Naive thymus-derived CD4-positive, alpha-beta T cell (primary cell): Measurements from ENCODE around the gene CEP41. TPM values are rescaled to one million over a fixed set of nuclear protein-coding genes. Genes with fewer than 3 reads are reported as not detected.
A peak's percentile ranks its signal among the peaks of the same experiment; 100 is the strongest.

ENCODE experiments used
- ATAC-seq: fragments of 150-1000 bp; cut with Tn5 transposase; 2 replicates; pipeline ENCODE4 v1.10.0; 2021; ENCODE audit warnings: mild to moderate bottlenecking, moderate library complexity
- CTCF ChIA-PET: fragments of 350-600 bp; sonication (Branson Sonifier 250); formaldehyde crosslinking; loops from one replicate; lab custom pipeline; 2021; ENCODE audit warnings: antibody characterized with exemption; lab: Charles Lee
- POLR2A ChIA-PET: fragments of 350-600 bp; sonication (Branson Sonifier 250); formaldehyde crosslinking; loops from one replicate; lab custom pipeline; 2021; ENCODE audit warnings: antibody characterized with exemption, inconsistent platforms; lab: Charles Lee
- DNase-seq, 9 donors: peaks; one replicate each; pipeline versions ENCODE4 v3.0.0 to v3.0.0-alpha.2; 2020 to 2022; ENCODE audit warnings: mixed read lengths in 1 of 9
- H3K27ac ChIP-seq: one replicate; pipeline ENCODE4 v1.7.0; 2013; ENCODE audit warnings: mild to moderate bottlenecking, low read depth, low read length, moderate library complexity
- H3K27me3 ChIP-seq, 2 donors: one replicate each; pipeline ENCODE4 v1.7.0; 2013; ENCODE audit warnings: low read length in 2 of 2, mild to moderate bottlenecking in 2 of 2, moderate library complexity in 2 of 2; ENCODE audit not compliant: control insufficient read depth in 2 of 2, insufficient read depth in 2 of 2
- H3K36me3 ChIP-seq, 3 experiments: 1 replicate in 2 of 3; 2 replicates in 1 of 3; pipeline ENCODE4 v1.7.0; 2013; ENCODE audit warnings: low read length in 3 of 3, mild to moderate bottlenecking in 3 of 3, moderate library complexity in 1 of 3; ENCODE audit not compliant: insufficient read depth in 3 of 3, control insufficient read depth in 2 of 3
- H3K4me1 ChIP-seq, 2 donors: one replicate each; pipeline ENCODE4 v1.7.0; 2013; ENCODE audit warnings: low read length in 2 of 2, mild to moderate bottlenecking in 2 of 2, moderate library complexity in 1 of 2; ENCODE audit not compliant: control insufficient read depth in 2 of 2, insufficient read depth in 2 of 2
- H3K4me3 ChIP-seq: 2 replicates; pipeline ENCODE4 v1.7.0; 2013; ENCODE audit warnings: mild to moderate bottlenecking, low read length
- H3K9me3 ChIP-seq, 3 experiments: 1 replicate in 2 of 3; 2 replicates in 1 of 3; pipeline ENCODE4 v1.7.0; 2013; ENCODE audit warnings: low read length in 3 of 3; ENCODE audit not compliant: control insufficient read depth in 2 of 3
- H3K27ac Mint-ChIP-seq, 9 donors: one replicate each; pipeline ENCODE4 v1.8.0; 2020 to 2022; ENCODE audit warnings: mixed read lengths in 9 of 9, mild to moderate bottlenecking in 8 of 9, moderate library complexity in 5 of 9, inconsistent platforms in 2 of 9
- H3K27me3 Mint-ChIP-seq, 5 donors: one replicate each; pipeline ENCODE4 v1.8.0; 2021 to 2022; ENCODE audit warnings: mixed read lengths in 5 of 5, mild to moderate bottlenecking in 1 of 5
- H3K36me3 Mint-ChIP-seq, 5 donors: one replicate each; pipeline ENCODE4 v1.8.0; 2020 to 2022; ENCODE audit warnings: mixed read lengths in 5 of 5, mild to moderate bottlenecking in 3 of 5, inconsistent platforms in 1 of 5
- H3K4me1 Mint-ChIP-seq, 7 donors: one replicate each; pipeline ENCODE4 v1.8.0; 2020 to 2022; ENCODE audit warnings: mixed read lengths in 7 of 7, mild to moderate bottlenecking in 3 of 7, inconsistent platforms in 1 of 7
- H3K4me3 Mint-ChIP-seq, 10 donors: one replicate each; pipeline ENCODE4 v1.8.0; 2020 to 2022; ENCODE audit warnings: mild to moderate bottlenecking in 10 of 10, mixed read lengths in 10 of 10, moderate library complexity in 6 of 10, inconsistent platforms in 2 of 10
- H3K9me3 Mint-ChIP-seq, 11 donors: one replicate each; pipeline ENCODE4 v1.8.0; 2020 to 2022; ENCODE audit warnings: mixed read lengths in 11 of 11, mild to moderate bottlenecking in 4 of 11, inconsistent platforms in 1 of 11, moderate library complexity in 1 of 11
- intact Hi-C, 2 donors: fragments of 100-400 bp; cut with micrococcal nuclease; formaldehyde crosslinking; loops; one replicate each; pipeline ENCODE4 v1.15.1; 2023
- polyA plus RNA-seq, 2 donors: library from polyadenylated mRNA; unstranded; fragments of 300-500 nt; fragmentation: Illumina TruSeq; gene quantifications; one replicate each; pipeline ENCODE4 v1.2.3, GENCODE V29; 2021
- total RNA-seq, 6 experiments: library from RNA in 5 of 6; stranded (reverse) in 5 of 6; gene quantifications; 1 replicate in 5 of 6; 2 replicates in 1 of 6; pipeline ENCODE4 v1.2.3 and lab custom pipeline; 2021 to 2026

The CEP41 gene, protein sequence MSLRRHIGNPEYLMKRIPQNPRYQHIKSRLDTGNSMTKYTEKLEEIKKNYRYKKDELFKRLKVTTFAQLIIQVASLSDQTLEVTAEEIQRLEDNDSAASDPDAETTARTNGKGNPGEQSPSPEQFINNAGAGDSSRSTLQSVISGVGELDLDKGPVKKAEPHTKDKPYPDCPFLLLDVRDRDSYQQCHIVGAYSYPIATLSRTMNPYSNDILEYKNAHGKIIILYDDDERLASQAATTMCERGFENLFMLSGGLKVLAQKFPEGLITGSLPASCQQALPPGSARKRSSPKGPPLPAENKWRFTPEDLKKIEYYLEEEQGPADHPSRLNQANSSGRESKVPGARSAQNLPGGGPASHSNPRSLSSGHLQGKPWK
- total RNA-seq: 10 to 100 TPM in 3 of 5 experiments, 1 to 10 TPM in 2; 6.9 to 16.0 (median 12.6) TPM
- polyA plus RNA-seq: 10 to 100 TPM; 26.4 to 29.6 TPM
- total RNA-seq (lab: John Stamatoyannopoulos, UW): 12.8 reads per million, percentile 41 among the genes with 10 or more reads in this experiment

DNA sequence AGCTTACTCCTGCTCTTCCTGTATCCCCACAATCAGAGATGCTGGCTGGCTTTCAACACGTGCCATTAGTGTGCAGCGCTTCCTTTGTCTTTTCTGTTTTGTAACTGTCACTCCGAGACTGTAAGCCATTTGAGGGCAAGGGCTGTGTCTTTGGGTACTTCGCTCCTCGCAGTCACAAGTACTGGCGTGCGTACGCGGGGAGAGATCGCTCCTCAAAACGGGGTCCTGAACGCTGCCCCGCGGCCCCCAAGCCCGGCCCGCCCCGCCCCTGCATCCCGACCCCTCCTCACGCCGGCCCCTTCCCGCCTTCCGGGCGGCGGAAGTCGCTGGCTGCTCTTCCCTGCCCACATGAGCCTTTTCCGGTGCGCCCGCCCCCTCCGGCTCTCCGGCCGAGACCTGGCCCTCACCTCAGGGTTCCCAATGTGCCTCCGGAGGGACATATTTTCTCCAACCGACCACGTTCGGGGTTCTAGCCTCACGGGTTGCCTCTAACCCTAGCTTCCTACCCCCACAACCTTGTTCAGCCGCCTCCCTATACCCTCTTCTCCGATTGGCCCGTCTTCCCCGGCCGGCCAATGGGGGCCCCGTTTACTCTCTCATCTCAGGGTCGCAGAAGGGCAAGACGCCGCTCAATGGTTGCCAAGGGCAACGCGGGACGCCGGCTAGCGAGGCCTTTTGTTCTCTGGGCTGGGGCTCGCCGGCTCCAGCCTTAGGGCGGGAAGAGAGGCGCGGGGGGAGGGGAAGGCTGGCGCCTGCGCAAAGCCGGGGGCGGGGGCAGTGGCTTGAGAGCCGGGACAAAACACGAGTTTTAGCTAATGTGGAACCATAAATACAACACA lies at the start of gene CEP41:
CEP41 (minus strand) TSS at position 490 of the 839 bp plus-strand sequence; CDS start at position 440, 50 bp downstream.
- H3K4me3 ChIP-seq: peak within 1 kb of the TSS; percentile 87
- no peaks in the 10 kb centered on the region for H3K9me3 ChIP-seq
- Mint-ChIP-seq H3K4me3 (peak within 1 kb of the TSS; percentile 95 to 100 (median 98)), H3K27me3 (peaks cover 0 to 4% (median 0%) of the 10 kb centered on the region in 5 donors), H3K36me3 (peaks cover 0 to 22% (median 4%) of the 10 kb centered on the region in 5 donors), H3K4me1 (peaks cover 26 to 71% (median 59%) of the 10 kb centered on the region in 7 donors), H3K27ac (peak within 1 kb of the TSS; percentile 95 to 99 (median 96)), H3K9me3 (peaks cover 0 to 6% (median 0%) of the 10 kb centered on the region in 11 donors)
- POLR2A ChIA-PET: interaction anchor here (0.5 to 2.1 kb wide), 6 partner anchors 16 to 46 kb away, joined by 3 to 14 read pairs (median 6); no protein-coding TSS in a partner anchor
- no peaks in the 10 kb centered on the region for H3K27me3 ChIP-seq
- ATAC-seq (peak; percentile 98), DNase-seq (peak; percentile 85 to 90 (median 89))
- H3K36me3 ChIP-seq: peaks cover 0 to 3% (median 0%) of the 10 kb centered on the region in 3 experiments
- intact Hi-C loops: loop anchor here (1.0 to 5.0 kb wide), 11 partner anchors 7 to 828 kb away; partner anchors contain the start of genes COPG2 (in 2 of the 2), KLHDC10 (in 2 of the 2), NRF1 (in 1 of the 2) and SSMEM1 (in 1 of the 2)
- H3K4me1 ChIP-seq: peaks cover 4 to 26% of the 10 kb centered on the region in 2 donors
- CTCF ChIA-PET: no interaction called here
- H3K27ac ChIP-seq: peak within 1 kb of the TSS; percentile 76

DNA sequence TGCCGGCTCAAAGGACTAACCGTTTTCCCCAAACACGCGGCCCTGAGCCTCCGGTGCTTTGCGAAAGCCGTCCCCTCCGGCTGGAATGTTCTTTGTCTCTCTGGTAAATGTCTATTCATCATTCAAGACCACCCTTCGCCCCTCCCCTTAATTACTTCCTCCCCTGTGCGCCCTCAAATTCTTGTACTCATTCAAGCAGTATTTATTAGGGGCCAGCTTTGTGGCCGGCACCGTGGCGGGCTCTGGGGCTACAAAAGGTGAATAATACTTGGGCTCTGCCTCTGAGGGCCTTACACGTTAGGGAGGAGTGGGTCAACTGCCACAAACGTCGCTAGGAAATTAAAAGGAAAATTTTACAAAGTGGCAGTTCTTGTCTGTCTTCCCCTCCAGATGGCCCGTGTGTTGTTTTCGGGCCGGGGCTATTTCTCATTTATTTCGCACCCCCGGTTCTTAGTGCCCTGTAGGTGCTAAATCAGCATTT lies 49.5 kb upstream of the CEP41 start:
- H3K4me1 Mint-ChIP-seq: peaks cover 22 to 37% (median 32%) of the 10 kb centered on the region in 7 donors
- ChIA-PET CTCF (no interaction called here), POLR2A (no interaction called here)
- intact Hi-C loops: no loop called here
- H3K27me3 Mint-ChIP-seq: peaks cover 12 to 82% (median 47%) of the 10 kb centered on the region in 5 donors
- Histone ChIP-seq H3K27me3 (peaks cover 0 to 3% of the 10 kb centered on the region in 2 donors), H3K27ac (no peak overlapping the region), H3K4me1 (peaks cover 7 to 10% of the 10 kb centered on the region in 2 donors), H3K36me3 (no peaks in the 10 kb centered on the region), H3K9me3 (no peaks in the 10 kb centered on the region), H3K4me3 (no peak overlapping the region)
- H3K4me3 Mint-ChIP-seq: peak overlapping the region in 7 of 10 donors; percentile 2 to 83 (median 78)
- DNase-seq: no peak
- ATAC-seq: no peak
- peaks cover 0 to 6% (median 2%) of the 10 kb centered on the region in 5 donors for H3K36me3 Mint-ChIP-seq
- peaks cover 0 to 8% (median 0%) of the 10 kb centered on the region in 11 donors for H3K9me3 Mint-ChIP-seq
- H3K27ac Mint-ChIP-seq: no peak overlapping the region

DNA sequence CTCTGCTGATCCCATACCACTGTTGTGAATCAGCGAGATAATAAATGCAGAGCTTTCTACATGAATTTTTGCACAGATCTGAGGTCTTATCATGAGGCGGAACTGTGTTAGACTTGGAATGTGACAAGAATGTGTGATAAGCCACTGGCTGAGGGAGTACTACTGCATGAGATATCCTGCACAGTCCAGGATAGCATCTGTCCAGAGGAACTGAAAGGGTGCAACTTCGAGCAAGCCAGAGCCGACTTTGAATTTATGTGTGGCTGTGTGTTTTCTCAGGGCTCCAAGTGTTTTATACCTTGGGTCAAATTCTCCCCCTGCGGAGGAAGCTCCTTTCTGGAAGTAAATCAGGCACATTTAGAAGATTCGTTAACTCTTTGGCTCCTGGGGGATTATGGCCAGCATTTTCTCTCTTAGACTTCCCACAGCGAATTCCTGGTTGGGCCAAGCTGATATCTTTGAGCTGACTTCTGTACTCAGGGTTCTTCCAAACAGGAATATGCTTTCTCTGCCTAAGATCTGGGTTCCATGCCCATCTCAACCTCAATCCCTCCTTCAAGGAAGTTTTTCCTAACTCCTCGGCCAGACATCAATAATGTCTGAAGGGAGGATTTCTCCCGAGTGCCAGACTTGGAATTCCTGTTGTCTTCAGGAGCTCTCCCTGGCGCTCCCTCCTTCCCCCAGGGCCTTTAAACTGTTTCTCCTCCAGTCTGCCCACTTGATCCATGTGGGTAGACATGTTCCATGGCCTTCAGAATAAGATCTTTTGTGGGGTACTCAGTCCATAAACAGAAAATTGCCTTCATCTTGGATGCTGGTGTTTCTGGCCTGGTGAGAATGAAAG lies 48.5 kb upstream of the CEP41 start:
- DNase-seq: no peak
- Histone ChIP-seq H3K4me1 (peaks cover 7 to 10% of the 10 kb centered on the region in 2 donors), H3K9me3 (no peaks in the 10 kb centered on the region), H3K27me3 (peaks cover 0 to 3% of the 10 kb centered on the region in 2 donors), H3K36me3 (no peaks in the 10 kb centered on the region), H3K4me3 (no peak overlapping the region), H3K27ac (no peak overlapping the region)
- peaks cover 0 to 8% (median 0%) of the 10 kb centered on the region in 11 donors for H3K9me3 Mint-ChIP-seq
- H3K27ac Mint-ChIP-seq: no peak overlapping the region
- peaks cover 0 to 6% (median 2%) of the 10 kb centered on the region in 5 donors for H3K36me3 Mint-ChIP-seq
- ChIA-PET CTCF (interaction anchor here (0.6 kb wide), 1 partner anchor 61 kb away, joined by 3 read pairs; no protein-coding TSS in a partner anchor), POLR2A (no interaction called here)
- H3K4me3 Mint-ChIP-seq: peak overlapping the region in 1 of 10 donors; percentile 3
- peaks cover 27 to 44% (median 36%) of the 10 kb centered on the region in 7 donors for H3K4me1 Mint-ChIP-seq
- ATAC-seq: no peak
- peaks cover 12 to 82% (median 45%) of the 10 kb centered on the region in 5 donors for H3K27me3 Mint-ChIP-seq
- intact Hi-C loops: loop anchor here (5.0 to 10.0 kb wide), 6 partner anchors 47 to 417 kb away; partner anchors contain the start of genes CEP41 (in 1 of the 2) and KLHDC10 (in 1 of the 2)

DNA sequence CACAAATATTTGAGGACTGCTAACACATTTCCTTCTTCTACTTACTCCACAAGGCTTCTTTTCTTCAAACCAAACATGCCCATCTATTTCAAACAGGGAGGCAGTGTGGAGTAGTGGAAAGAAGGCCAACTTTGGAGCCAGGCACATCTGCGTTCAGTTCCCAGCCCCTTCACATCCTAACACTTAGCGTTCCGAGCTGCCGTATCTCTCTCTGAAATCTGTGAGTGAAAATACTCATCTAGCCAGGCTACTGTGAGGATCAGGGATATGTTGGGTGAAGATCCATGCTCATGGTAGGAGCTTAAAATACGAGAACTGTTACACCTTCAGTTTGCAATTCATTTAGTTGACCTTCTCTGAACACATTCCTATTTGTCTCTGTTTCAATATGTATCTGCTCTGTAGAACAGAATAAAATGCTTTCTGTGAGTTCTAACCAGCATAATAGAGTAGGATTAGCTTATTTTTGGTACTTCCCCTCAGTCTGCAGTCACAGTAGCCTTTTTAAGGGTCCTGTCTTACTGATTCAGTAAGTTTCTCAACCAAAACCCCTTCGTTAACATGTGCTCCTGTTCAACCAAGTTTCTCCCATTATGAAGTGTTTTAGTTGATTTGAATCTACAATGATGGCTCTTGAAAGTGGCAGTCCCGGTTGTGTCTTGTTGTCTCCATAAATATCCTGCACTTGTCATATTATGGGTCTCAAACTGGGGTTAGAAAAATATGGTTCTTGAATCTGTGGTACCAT lies 47.8 kb upstream of the CEP41 start:
- H3K27me3 Mint-ChIP-seq: peaks cover 12 to 80% (median 41%) of the 10 kb centered on the region in 5 donors
- H3K4me3 ChIP-seq: no peak overlapping the region
- ChIA-PET POLR2A (no interaction called here), CTCF (interaction anchor here (0.6 kb wide), 1 partner anchor 60 kb away, joined by 3 read pairs; no protein-coding TSS in a partner anchor)
- no peak for ATAC-seq
- H3K27me3 ChIP-seq: peaks cover 0 to 3% of the 10 kb centered on the region in 2 donors
- peaks cover 0 to 8% (median 0%) of the 10 kb centered on the region in 11 donors for H3K9me3 Mint-ChIP-seq
- no peak for DNase-seq
- H3K27ac ChIP-seq: no peak overlapping the region
- peaks cover 27 to 44% (median 36%) of the 10 kb centered on the region in 7 donors for H3K4me1 Mint-ChIP-seq
- no peak overlapping the region for H3K27ac Mint-ChIP-seq
- H3K4me3 Mint-ChIP-seq: peak overlapping the region in 2 of 10 donors; percentile 3 to 30
- H3K9me3 ChIP-seq: no peaks in the 10 kb centered on the region
- peaks cover 7 to 10% of the 10 kb centered on the region in 2 donors for H3K4me1 ChIP-seq
- intact Hi-C loops: loop anchor here (5.0 to 10.0 kb wide), 6 partner anchors 46 to 416 kb away; partner anchors contain the start of genes CEP41 (in 1 of the 2) and KLHDC10 (in 1 of the 2)
- no peaks in the 10 kb centered on the region for H3K36me3 ChIP-seq
- peaks cover 0 to 6% (median 0%) of the 10 kb centered on the region in 5 donors for H3K36me3 Mint-ChIP-seq

DNA sequence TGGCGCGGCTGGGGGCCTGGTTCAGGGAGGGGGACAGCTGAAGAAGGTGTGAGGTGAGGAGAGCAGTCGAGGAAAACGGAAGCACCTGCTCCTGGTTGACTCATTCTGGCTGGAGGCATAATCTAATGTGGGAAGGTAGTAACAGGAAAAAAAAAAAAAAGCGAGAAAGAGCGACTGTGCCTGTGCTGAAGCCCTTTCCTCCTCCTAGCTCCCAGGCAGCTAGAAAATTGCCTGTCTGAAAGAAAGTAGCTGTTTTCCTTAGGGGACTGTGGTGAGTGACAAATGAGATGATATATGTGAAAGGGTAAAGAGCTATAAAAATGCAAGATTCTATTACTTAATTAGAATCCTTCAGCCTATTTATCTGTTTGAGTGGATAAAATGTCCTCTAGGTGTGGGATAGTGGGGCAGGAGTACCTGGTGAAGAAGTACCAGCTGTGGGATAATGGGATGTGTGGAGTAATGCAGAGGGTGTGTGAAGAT lies 46.2 kb upstream of the CEP41 start:
- Mint-ChIP-seq H3K27me3 (peaks cover 5 to 67% (median 31%) of the 10 kb centered on the region in 5 donors), H3K4me3 (peak overlapping the region; percentile 85 to 94 (median 91)), H3K4me1 (peaks cover 24 to 33% (median 28%) of the 10 kb centered on the region in 7 donors), H3K36me3 (no peaks in the 10 kb centered on the region), H3K9me3 (peaks cover 0 to 4% (median 0%) of the 10 kb centered on the region in 11 donors), H3K27ac (peak overlapping the region in 3 of 9 donors; percentile 46 to 88 (median 50))
- Histone ChIP-seq H3K27ac (no peak overlapping the region), H3K4me3 (peak overlapping the region; percentile 80), H3K4me1 (peaks cover 7 to 10% of the 10 kb centered on the region in 2 donors), H3K27me3 (no peaks in the 10 kb centered on the region), H3K36me3 (no peaks in the 10 kb centered on the region), H3K9me3 (no peaks in the 10 kb centered on the region)
- ATAC-seq (no peak), DNase-seq (no peak)
- POLR2A ChIA-PET: no interaction called here
- CTCF ChIA-PET: interaction anchor here (0.6 to 1.4 kb wide), 7 partner anchors 8 to 474 kb away, joined by 3 to 4 read pairs (median 4); no protein-coding TSS in a partner anchor
- intact Hi-C loops: loop anchor here (1.0 to 10.0 kb wide), 11 partner anchors 45 to 415 kb away; partner anchors contain the start of genes CEP41 (in 1 of the 2), COPG2 (in 1 of the 2) and KLHDC10 (in 1 of the 2)
